BLaER1 treated with 17β-estradiol and CSF1 and Interleukin-3, amounts not matched to agents 10 nM and 100 nM (cell line): ENCODE results near the gene RPS27.
A peak's percentile ranks its signal among the peaks of the same experiment; 100 is the strongest.
"Not testable (repeated sequence)": the region's sequence is repeated elsewhere in the genome, so short reads cannot be mapped to it uniquely, and the experiment has no call there.

Experiments used
- H3K27ac ChIP-seq, 11 experiments: shearing (Covaris generic); formaldehyde crosslinking; 2 replicates each; pipeline ENCODE4 v1.8.1; 2022
- H3K27me3 ChIP-seq, 11 experiments: shearing (Covaris generic); formaldehyde crosslinking; 2 replicates each; pipeline ENCODE4 v1.8.1; 2022
- H3K36me3 ChIP-seq, 11 experiments: shearing (Covaris generic); formaldehyde crosslinking; 2 replicates each; pipeline ENCODE4 v1.8.1; 2022
- H3K4me1 ChIP-seq, 10 experiments: shearing (Covaris generic); formaldehyde crosslinking; 2 replicates each; pipeline ENCODE4 v1.8.1; 2022
- H3K4me2 ChIP-seq, 11 experiments: shearing (Covaris generic); formaldehyde crosslinking; 2 replicates each; pipeline ENCODE4 v1.8.1; 2022
- H3K4me3 ChIP-seq, 10 experiments: shearing (Covaris generic); formaldehyde crosslinking; 2 replicates each; pipeline ENCODE4 v1.8.1; 2022
- H3K9ac ChIP-seq, 11 experiments: shearing (Covaris generic); formaldehyde crosslinking; 2 replicates each; pipeline ENCODE4 v1.8.1; 2022
- H3K9me3 ChIP-seq, 11 experiments: shearing (Covaris generic); formaldehyde crosslinking; replicated peaks in 1 of 11; 2 replicates each; pipeline ENCODE4 v1.8.1; 2022
- H4K20me1 ChIP-seq, 11 experiments: shearing (Covaris generic); formaldehyde crosslinking; 2 replicates each; pipeline ENCODE4 v1.8.1; 2022
- Cebpa-rat ChIP-seq, 11 experiments: shearing (Covaris generic); IDR thresholded peaks; 2 replicates each; pipeline ENCODE4 v1.8.1; 2022

Gene RPS27

GRCh38 chr1:153985941-153986761, 4.4 kb upstream of the RPS27 start, which contains the start of gene RAB13:
Gene RAB13, minus strand, starts transcription at chr1:153986339. Its CDS starts 103 bp downstream, at chr1:153986236.
- peak within 1 kb of the TSS; percentile 74 to 85 (median 81) for H3K9ac ChIP-seq
- no peak for TF ChIP-seq Cebpa-rat (IDR thresholded peaks at IDR 0.05)
- H3K4me2 ChIP-seq = peak within 1 kb of the TSS; percentile 80 to 100 (median 97)
- peaks cover 0 to 28% (median 23%) of the 10 kb centered on the region in 11 experiments; a peak in 21 of 22 replicates for H3K36me3 ChIP-seq
- peak within 1 kb of the TSS; percentile 51 to 80 (median 67) for H3K4me3 ChIP-seq
- H3K27ac ChIP-seq = peak within 1 kb of the TSS; percentile 54 to 89 (median 81)
- H3K4me1 ChIP-seq = peaks cover 45 to 77% (median 62%) of the 10 kb centered on the region in 10 experiments
- no peaks in the 10 kb centered on the region for H3K9me3 ChIP-seq
- H4K20me1 ChIP-seq = peaks cover 0 to 8% (median 0%) of the 10 kb centered on the region in 11 experiments; a peak in 5 of 22 replicates
- no peaks in the 10 kb centered on the region for H3K27me3 ChIP-seq

DNA sequence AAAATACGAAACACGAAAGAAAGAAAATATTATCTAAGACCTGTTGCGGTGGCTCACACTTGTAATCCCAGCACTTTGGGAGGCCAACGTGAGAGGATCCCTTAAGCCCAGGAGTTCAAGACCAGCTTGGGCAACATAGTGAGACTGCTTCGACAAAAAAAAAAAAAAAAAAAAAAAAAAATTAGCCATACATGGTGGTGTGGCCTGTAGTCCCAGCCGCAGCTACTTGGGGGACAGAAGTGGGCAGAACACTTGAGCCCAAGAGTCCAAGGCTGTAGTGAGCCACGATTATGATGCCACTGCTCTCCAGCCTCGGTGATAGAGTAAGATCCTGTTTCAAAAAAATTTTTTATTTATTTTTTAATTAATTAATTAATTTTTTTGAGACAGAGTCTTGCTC, 2.9 kb upstream of the RPS27 start:
- TF ChIP-seq Cebpa-rat (IDR thresholded peaks at IDR 0.05) = no peak
- peaks cover 2 to 18% (median 11%) of the 10 kb centered on the region in 11 experiments; a peak in 14 of 22 replicates for H4K20me1 ChIP-seq
- no peaks in the 10 kb centered on the region for H3K9me3 ChIP-seq
- no peaks in the 10 kb centered on the region for H3K27me3 ChIP-seq
- H3K36me3 ChIP-seq = peaks cover 13 to 31% (median 23%) of the 10 kb centered on the region in 11 experiments
- H3K4me1 ChIP-seq = peaks cover 58 to 73% (median 66%) of the 10 kb centered on the region in 10 experiments
- peak overlapping the region; percentile 49 to 89 (median 81); a peak in 21 of 22 replicates for H3K27ac ChIP-seq
- peak overlapping the region; percentile 51 to 85 (median 80); a peak in 20 of 22 replicates for H3K9ac ChIP-seq
- H3K4me3 ChIP-seq = peak overlapping the region in 8 of 10 experiments; percentile 41 to 80 (median 70); a peak in 13 of 20 replicates
- H3K4me2 ChIP-seq = peak overlapping the region; percentile 79 to 100 (median 97)

- H4K20me1 ChIP-seq = peaks cover 15 to 47% (median 34%) of the 10 kb centered on the region in 11 experiments; a peak in 16 of 22 replicates
- H3K27ac ChIP-seq = peak overlapping the region; percentile 92 to 99 (median 95)
- H3K9ac ChIP-seq = peak overlapping the region; percentile 88 to 99 (median 95)
- H3K4me2 ChIP-seq = peak overlapping the region; percentile 86 to 98 (median 95)
- H3K36me3 ChIP-seq = peaks cover 37 to 50% (median 46%) of the 10 kb centered on the region in 11 experiments
- no peak for TF ChIP-seq Cebpa-rat (IDR thresholded peaks at IDR 0.05)
- H3K27me3 ChIP-seq = no peaks in the 10 kb centered on the region
- H3K4me1 ChIP-seq = peaks cover 41 to 66% (median 51%) of the 10 kb centered on the region in 10 experiments
- peak overlapping the region; percentile 73 to 93 (median 80) for H3K4me3 ChIP-seq
- H3K9me3 ChIP-seq = no peaks in the 10 kb centered on the region
Measured at GRCh38 chr1:153991151-153991630, 629 bp downstream of the RPS27 start.

DNA sequence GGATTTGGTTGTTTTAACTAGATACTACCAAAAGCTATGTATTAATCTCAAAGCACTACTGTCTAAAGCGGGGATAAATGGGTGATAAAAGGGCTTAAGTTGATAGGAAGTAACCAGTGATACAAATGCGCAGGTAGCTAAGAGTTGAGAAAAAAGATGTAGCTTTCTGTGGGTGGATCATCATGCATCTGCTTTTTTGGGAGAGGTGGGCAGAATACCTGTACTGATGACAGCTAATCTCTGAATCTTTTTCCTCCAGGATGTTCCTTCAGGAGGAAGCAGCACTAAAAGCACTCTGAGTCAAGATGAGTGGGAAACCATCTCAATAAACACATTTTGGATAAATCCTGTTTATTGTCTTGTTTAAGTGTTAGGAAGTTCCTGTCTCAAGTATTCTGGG, 1.2 kb downstream of the RPS27 start:
- Histone ChIP-seq H3K27ac (peak overlapping the region in 10 of 11 experiments; percentile 92 to 99 (median 94); a peak in 20 of 22 replicates), H4K20me1 (peaks cover 15 to 49% (median 34%) of the 10 kb centered on the region in 11 experiments; a peak in 16 of 22 replicates), H3K9ac (peak overlapping the region; percentile 88 to 99 (median 95)), H3K36me3 (peaks cover 37 to 50% (median 46%) of the 10 kb centered on the region in 11 experiments), H3K4me3 (peak overlapping the region; percentile 73 to 93 (median 80)), H3K4me1 (peaks cover 39 to 62% (median 46%) of the 10 kb centered on the region in 10 experiments), H3K9me3 (no peaks in the 10 kb centered on the region), H3K4me2 (peak overlapping the region; percentile 86 to 98 (median 95)), H3K27me3 (no peaks in the 10 kb centered on the region)
- TF ChIP-seq Cebpa-rat (IDR thresholded peaks at IDR 0.05) = no peak

GRCh38 chr1:153995202-153995601, 4.6 kb downstream of the RPS27 start:
- Histone ChIP-seq H4K20me1 (peaks cover 15 to 49% (median 34%) of the 10 kb centered on the region in 11 experiments; a peak in 16 of 22 replicates), H3K4me1 (peaks cover 18 to 37% (median 26%) of the 10 kb centered on the region in 10 experiments), H3K27ac (no peak overlapping the region), H3K9ac (no peak overlapping the region), H3K4me3 (no peak overlapping the region), H3K27me3 (no peaks in the 10 kb centered on the region), H3K4me2 (no peak overlapping the region), H3K36me3 (peaks cover 37 to 50% (median 46%) of the 10 kb centered on the region in 11 experiments), H3K9me3 (no peaks in the 10 kb centered on the region)
- TF ChIP-seq Cebpa-rat (IDR thresholded peaks at IDR 0.05) = no peak

- H3K4me3 ChIP-seq = no peak overlapping the region
- no peak overlapping the region for H3K4me2 ChIP-seq
- H4K20me1 ChIP-seq = peaks cover 15 to 49% (median 34%) of the 10 kb centered on the region in 11 experiments; a peak in 16 of 22 replicates
- TF ChIP-seq Cebpa-rat (IDR thresholded peaks at IDR 0.05) = no peak
- no peaks in the 10 kb centered on the region for H3K9me3 ChIP-seq
- peaks cover 17 to 39% (median 26%) of the 10 kb centered on the region in 10 experiments for H3K4me1 ChIP-seq
- no peak overlapping the region for H3K27ac ChIP-seq
- H3K9ac ChIP-seq = no peak overlapping the region
- H3K27me3 ChIP-seq = no peaks in the 10 kb centered on the region
- H3K36me3 ChIP-seq = peaks cover 37 to 50% (median 46%) of the 10 kb centered on the region in 11 experiments
Measured at GRCh38 chr1:153995640-153996039, 5.1 kb downstream of the RPS27 start.

GRCh38 chr1:153996882-153997281, 6.3 kb downstream of the RPS27 start:
- not testable (repeated sequence) for H3K4me3 ChIP-seq, H3K27ac ChIP-seq, H3K9me3 ChIP-seq, H3K9ac ChIP-seq, H3K27me3 ChIP-seq, H3K4me2 ChIP-seq
- H4K20me1 ChIP-seq = peaks cover 12 to 47% (median 30%) of the 10 kb centered on the region in 11 experiments; a peak in 16 of 22 replicates
- H3K4me1 ChIP-seq = peaks cover 11 to 36% (median 22%) of the 10 kb centered on the region in 10 experiments
- peaks cover 34 to 42% (median 40%) of the 10 kb centered on the region in 11 experiments for H3K36me3 ChIP-seq

DNA sequence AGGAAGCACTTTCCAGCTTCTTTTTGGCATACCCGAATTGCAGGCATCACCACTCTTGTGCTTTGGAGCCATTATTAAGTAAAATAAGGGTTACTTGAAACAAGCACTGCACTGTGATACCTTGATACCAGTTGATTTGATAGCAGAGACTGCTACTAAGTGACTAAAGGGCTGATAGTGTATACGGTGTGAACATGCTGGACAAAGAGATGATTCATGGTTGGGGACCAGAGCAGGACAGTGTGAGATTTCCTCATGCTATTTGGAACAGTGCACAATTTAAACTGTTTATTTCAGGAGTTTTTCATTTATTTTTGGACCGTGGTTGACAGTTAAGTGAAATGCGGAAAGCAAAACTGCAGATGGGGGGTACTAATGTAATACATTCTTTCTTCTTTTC, 9.9 kb downstream of the RPS27 start:
- peaks cover 0 to 11% (median 0%) of the 10 kb centered on the region in 11 experiments; a peak in 3 of 22 replicates for H4K20me1 ChIP-seq
- TF ChIP-seq Cebpa-rat (IDR thresholded peaks at IDR 0.05) = no peak
- no peaks in the 10 kb centered on the region for H3K9me3 ChIP-seq
- H3K4me2 ChIP-seq = no peak overlapping the region; a peak in 2 of 22 replicates
- peaks cover 0 to 7% (median 0%) of the 10 kb centered on the region in 10 experiments; a peak in 4 of 20 replicates for H3K4me1 ChIP-seq
- no peaks in the 10 kb centered on the region for H3K27me3 ChIP-seq
- H3K36me3 ChIP-seq = peaks cover under 1 to 7% (median 5%) of the 10 kb centered on the region in 11 experiments; a peak in 14 of 22 replicates
- H3K9ac ChIP-seq = no peak overlapping the region
- H3K4me3 ChIP-seq = no peak overlapping the region
- no peak overlapping the region for H3K27ac ChIP-seq

DNA sequence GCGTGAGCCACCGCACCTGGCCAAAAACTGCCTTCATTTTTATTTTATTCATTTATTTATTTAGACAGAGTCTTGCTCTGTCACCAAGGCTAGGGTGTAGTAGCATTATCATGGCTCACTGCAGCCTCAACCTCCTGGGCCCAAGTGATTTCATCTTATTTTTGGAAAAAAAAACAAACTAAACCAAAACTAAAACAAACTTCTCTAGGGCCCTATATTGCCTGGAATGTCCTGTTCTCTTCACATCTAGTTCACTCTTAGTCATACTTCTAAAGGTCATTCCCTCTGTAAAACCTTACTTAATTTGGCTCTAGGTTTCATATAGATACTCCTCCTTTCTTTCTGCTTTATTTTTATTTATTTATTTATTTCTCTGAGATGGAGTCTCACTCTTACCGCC, 15.6 kb downstream of the RPS27 start:
- Histone ChIP-seq H3K27ac (no peak overlapping the region), H3K36me3 (peaks cover 0 to 3% (median 0%) of the 10 kb centered on the region in 11 experiments; a peak in 1 of 22 replicates), H3K4me3 (no peak overlapping the region), H3K27me3 (no peaks in the 10 kb centered on the region), H3K9me3 (no peaks in the 10 kb centered on the region), H3K4me2 (no peak overlapping the region), H3K9ac (no peak overlapping the region), H4K20me1 (no peaks in the 10 kb centered on the region), H3K4me1 (no peaks in the 10 kb centered on the region)
- no peak for TF ChIP-seq Cebpa-rat (IDR thresholded peaks at IDR 0.05)
